Measurements from ENCODE around the gene RHOT2. TPM values are rescaled to one million over a fixed set of nuclear protein-coding genes. Genes with fewer than 3 reads are reported as not detected.

RHOT2 gene
- total RNA-seq, 4 donors from 2014 or later = 50.2 to 64.0 (median 55.0) TPM

DNA sequence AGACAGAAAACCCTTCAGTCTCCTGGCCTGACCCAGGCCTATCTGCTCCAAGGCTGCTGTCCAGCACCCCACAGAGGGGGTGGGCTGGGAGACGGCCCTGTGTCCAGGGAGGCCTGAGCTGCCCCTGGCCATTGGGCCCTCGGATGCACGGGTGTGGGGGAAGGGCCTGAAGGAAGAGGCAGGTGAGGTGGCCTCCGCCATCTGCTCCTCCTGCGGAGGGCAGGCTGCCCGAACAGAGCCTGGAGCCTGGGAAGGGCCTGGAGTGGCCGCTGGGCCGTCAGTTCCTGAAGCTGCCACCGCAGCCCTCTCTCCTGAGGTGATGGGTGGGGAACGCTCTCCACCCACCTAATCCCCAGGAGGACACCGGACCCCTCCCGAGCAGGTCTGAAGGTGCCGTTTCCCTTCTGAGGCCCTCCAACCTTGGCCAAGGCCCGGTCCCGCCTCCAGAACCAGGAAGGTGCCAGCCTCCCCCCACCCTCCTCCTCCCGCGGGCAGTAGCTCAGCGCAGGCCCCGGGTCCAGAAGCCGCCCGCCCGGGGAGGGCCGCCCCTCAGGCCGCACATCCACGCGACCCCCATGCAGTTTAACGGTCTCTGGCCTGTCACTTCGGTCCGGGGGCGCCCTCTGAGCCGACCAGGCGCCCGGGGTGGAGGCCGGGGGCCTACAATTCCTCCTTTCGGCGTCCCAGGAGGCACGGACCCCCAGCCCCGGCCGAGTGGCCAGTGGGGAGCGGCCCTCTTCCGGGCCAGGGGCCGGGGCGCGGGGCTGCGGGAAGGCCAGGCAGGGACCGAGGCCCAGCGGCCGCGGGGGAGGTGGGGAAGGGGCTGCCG, 36.8 kb downstream of the RHOT2 start:
- no peaks in the 10 kb centered on the region for H3K36me3 ChIP-seq
- no peak overlapping the region for H3K27ac ChIP-seq
- H3K4me1 ChIP-seq = peaks cover 0 to 37% (median 9%) of the 10 kb centered on the region in 3 donors
- 32% methylated on average over 5 of the region's 50 CpGs; no CpG with 5 or more reads in 1 of the 2 donors for WGBS, 2 donors (ENCODE audit: low coverage in 1 of 2)
- peak overlapping the region in 1 of 2 donors; percentile 28 for H3K4me3 ChIP-seq
- ATAC-seq = no peak
- no peaks in the 10 kb centered on the region for H3K9me3 ChIP-seq
- H3K27me3 ChIP-seq = peaks cover 100% of the 10 kb centered on the region
- TF ChIP-seq EP300 (IDR thresholded peaks at IDR 0.05) (no peak), POLR2A (IDR thresholded peaks at IDR 0.05) (no peak), POLR2AphosphoS5 (IDR thresholded peaks at IDR 0.05) (no peak)
- TF ChIP-seq, protein P1, sequence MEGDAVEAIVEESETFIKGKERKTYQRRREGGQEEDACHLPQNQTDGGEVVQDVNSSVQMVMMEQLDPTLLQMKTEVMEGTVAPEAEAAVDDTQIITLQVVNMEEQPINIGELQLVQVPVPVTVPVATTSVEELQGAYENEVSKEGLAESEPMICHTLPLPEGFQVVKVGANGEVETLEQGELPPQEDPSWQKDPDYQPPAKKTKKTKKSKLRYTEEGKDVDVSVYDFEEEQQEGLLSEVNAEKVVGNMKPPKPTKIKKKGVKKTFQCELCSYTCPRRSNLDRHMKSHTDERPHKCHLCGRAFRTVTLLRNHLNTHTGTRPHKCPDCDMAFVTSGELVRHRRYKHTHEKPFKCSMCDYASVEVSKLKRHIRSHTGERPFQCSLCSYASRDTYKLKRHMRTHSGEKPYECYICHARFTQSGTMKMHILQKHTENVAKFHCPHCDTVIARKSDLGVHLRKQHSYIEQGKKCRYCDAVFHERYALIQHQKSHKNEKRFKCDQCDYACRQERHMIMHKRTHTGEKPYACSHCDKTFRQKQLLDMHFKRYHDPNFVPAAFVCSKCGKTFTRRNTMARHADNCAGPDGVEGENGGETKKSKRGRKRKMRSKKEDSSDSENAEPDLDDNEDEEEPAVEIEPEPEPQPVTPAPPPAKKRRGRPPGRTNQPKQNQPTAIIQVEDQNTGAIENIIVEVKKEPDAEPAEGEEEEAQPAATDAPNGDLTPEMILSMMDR (IDR thresholded peaks at IDR 0.05) = no peak

DNA sequence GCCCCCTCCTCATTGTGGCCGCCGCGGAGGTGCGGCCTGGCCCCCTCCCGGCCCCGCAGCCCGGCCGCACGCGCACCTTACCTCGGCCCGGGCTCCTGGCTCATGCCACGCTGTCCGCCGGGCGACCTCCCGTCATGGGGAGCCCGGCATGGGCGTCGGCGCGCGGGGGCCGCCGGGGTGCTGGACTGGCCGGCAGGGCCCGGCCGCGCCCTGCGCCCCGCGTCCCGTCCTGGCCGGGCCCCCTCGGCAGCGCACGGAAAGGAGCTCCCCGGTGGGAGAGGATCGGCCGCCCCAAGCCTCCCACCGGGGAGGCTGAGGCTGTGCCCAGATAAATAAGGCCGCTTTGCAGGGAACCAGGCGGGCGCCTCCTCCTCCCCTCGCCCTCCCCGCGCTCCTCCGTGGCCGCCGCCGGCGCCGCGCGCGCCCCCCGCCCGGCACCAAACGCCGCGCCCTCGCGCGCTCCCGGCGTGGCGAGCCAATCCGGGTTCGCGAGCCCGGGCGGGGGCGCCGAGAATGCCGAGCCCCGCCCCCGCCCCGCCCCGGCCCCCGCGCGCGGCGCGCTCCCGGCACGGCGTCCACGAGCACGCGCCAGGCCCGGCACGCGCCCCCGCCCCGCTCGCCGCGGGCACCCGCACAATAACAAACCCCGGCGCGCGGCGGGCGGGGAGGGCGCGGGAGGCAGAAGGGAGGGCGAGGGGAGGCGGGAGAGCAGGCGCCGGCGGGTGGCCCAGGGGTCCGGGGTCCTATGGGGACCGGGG, 37.7 kb downstream of the RHOT2 start, which contains the start of gene FBXL16:
Gene FBXL16 (minus strand): TSS at position 371 of the 758 bp plus-strand sequence. CDS start 8,396 bp downstream, outside the sequence.
- Histone ChIP-seq H3K9me3 (no peaks in the 10 kb centered on the region), H3K36me3 (no peaks in the 10 kb centered on the region), H3K4me1 (peaks cover 0 to 39% (median 10%) of the 10 kb centered on the region in 3 donors), H3K27me3 (peaks cover 100% of the 10 kb centered on the region), H3K27ac (no peak within 1 kb of the TSS), H3K4me3 (peak within 1 kb of the TSS in 1 of 2 donors; percentile 28)
- no peak for ATAC-seq
- TF ChIP-seq POLR2A (IDR thresholded peaks at IDR 0.05) (no peak), EP300 (IDR thresholded peaks at IDR 0.05) (no peak), POLR2AphosphoS5 (IDR thresholded peaks at IDR 0.05) (no peak)
- TF ChIP-seq, protein P1 (IDR thresholded peaks at IDR 0.05) = no peak
- no CpG with 5 or more reads among the region's 115 CpGs for WGBS, 2 donors (ENCODE audit: low coverage in 1 of 2)

DNA sequence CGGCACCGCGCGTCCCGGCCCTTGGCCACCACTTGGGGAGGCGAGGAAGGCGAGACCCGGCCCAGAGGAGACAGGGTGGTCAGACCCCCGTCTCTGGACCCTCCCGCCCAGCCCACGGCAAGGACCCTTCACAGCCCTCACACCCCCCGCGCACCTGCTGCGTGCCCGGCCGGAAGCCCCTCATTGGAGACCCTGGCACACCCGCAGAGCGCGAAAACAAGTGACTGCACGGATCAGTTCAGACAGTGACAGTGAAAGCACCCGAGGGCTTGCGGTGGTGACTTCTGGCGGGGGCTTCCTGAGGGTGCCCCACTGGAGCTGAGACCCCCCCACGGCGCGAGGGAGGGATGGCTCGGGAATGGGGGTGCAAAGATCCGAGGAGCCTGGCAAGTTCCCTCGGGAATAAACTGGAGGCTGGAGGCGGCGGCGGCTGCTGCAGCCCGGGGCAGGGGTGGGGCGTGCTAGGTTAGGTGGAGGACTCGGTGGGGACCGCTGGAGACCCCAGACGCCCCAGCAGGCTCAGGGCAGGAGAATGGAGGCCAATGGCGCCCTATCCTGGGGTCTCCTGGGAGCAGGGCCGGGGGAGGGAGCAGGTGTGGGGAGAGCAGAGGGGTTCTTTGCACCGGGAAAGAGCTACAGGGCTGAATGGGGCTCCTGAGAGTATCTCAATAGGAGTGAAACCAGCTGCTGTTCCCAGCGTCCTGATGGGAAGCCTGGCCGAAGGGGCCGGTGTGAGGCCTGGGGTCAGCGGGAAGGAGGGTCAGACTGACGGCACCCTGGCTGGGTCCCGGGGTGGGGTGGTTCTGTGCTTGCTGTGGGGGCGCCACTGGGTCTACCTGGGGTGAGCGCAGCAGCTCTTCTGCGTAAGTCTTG, 38.5 kb downstream of the RHOT2 start:
- Histone ChIP-seq H3K27me3 (peaks cover 100% of the 10 kb centered on the region), H3K4me3 (peak overlapping the region in 1 of 2 donors; percentile 16), H3K4me1 (peaks cover 0 to 38% (median 7%) of the 10 kb centered on the region in 3 donors), H3K9me3 (no peaks in the 10 kb centered on the region), H3K36me3 (no peaks in the 10 kb centered on the region), H3K27ac (no peak overlapping the region)
- 3 to 9% methylated on average over 6 of the region's 49 CpGs for WGBS, 2 donors (ENCODE audit: low coverage in 1 of 2)
- TF ChIP-seq POLR2AphosphoS5 (IDR thresholded peaks at IDR 0.05) (no peak), POLR2A (IDR thresholded peaks at IDR 0.05) (no peak), EP300 (IDR thresholded peaks at IDR 0.05) (no peak)
- TF ChIP-seq, protein P1 (IDR thresholded peaks at IDR 0.05) = no peak
- ATAC-seq = no peak

DNA sequence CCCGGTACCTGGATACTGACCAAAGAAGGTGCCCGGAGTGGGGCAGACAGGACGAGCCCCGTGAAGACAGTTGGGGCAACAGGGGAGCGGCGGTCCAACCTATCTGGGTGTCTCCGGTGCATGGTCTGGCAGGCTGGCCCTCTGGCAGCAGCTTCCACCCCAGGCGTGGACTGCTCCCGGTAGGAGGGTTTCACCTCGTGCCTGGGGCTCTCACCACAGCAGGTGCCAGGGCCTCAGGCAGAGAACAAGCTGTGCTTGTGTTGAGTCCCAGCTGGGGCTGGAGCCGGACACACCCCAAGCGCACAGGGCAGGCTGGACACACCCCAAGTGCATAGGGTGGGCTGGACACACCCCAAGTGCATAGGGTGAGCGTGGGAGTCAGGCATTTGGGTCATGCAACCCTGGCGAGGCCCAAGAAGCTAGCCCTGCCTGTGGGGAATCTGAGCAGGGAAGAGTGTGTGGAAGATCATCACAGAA, 39.2 kb downstream of the RHOT2 start:
- Histone ChIP-seq H3K27me3 (peaks cover 100% of the 10 kb centered on the region), H3K4me1 (peaks cover 0 to 44% (median 7%) of the 10 kb centered on the region in 3 donors), H3K27ac (no peak overlapping the region), H3K9me3 (no peaks in the 10 kb centered on the region), H3K4me3 (no peak overlapping the region), H3K36me3 (no peaks in the 10 kb centered on the region)
- ATAC-seq = no peak
- TF ChIP-seq, protein P1 (IDR thresholded peaks at IDR 0.05) = no peak
- TF ChIP-seq POLR2AphosphoS5 (IDR thresholded peaks at IDR 0.05) = no peak
- TF ChIP-seq EP300 (IDR thresholded peaks at IDR 0.05) = no peak
- TF ChIP-seq POLR2A (IDR thresholded peaks at IDR 0.05) = no peak
- no CpG with 5 or more reads among the region's 14 CpGs for WGBS, 2 donors (ENCODE audit: low coverage in 1 of 2)
